Measurements from ENCODE around the gene BRF1.

The BRF1 gene

DNA sequence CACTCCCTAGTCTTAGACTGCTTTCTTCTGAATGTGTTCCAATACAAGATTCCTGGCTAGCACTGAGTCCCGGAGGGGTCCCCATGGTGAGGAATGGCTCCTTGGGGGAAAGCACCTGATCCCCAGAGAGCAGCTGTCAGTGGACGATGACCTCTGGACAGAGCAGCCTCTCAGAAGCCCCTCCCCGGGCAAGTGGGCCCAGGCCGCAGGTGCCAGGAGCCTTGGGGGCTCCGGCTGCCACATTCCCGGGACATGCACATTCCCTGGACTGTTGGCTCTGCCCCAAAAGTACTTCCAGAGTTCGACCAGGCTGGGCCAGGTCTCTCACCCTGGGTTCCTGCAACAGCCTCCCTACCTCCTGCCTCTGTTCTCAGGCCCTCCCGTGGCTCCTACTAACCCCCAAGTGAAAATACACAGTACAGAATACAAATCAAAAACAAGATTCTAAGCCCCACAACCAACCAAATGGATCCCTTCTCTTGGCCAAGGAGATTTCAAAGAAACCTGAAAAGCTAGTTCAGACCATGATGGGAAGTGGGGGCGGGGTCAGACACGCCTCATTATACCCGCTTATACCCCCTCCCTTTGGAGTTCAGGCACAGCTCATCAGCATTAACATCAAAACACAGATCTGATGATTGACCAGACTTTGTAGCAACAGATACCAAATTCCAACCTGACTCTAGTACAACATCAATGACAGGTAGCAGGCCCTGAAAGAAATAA is 75.8 kb downstream of the BRF1 start:
- no peak for ATAC-seq
- DNase-seq = no peak
- H3K4me1 Mint-ChIP-seq = no peaks in the 10 kb centered on the region
- no peak overlapping the region for H3K4me3 Mint-ChIP-seq
- H3K27me3 Mint-ChIP-seq = no peaks in the 10 kb centered on the region
- H3K9me3 Mint-ChIP-seq = no peaks in the 10 kb centered on the region
- no peak overlapping the region for H3K27ac Mint-ChIP-seq

DNA sequence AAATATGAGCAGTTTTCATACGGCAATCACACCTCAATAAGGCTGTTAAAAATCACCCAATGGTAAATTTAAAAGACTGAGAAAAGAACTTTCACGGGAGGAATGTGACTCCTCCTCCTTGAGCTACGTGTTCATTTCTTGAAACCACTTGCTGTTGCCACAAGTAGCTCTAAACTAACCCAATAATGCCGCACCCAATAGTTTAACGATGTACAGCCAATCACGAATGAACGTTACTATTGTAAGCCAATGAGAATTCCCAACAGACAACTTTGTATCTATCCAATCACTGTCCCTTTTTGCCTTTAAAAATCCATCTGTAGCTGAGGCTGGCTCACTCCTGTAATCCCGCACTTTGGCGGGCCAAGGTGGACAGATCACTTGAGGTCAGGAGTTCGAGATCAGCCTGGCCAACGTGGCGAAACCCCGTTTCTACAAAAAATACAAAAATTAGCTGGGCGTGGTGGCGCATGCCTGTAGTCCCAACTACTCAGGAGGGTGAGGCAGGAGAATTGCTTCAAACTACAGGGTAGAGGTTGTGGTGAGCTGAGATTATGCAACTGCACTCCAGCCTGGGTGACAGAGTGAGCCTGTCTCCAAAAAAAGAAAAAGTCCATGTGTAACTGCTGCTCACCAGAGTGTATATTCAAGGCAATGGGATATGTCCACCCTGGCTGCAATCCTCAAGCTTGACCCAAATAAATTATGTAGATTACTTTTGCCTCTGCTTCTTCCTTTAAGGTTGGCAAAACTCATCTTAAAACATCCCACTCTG is 76.8 kb downstream of the BRF1 start:
- H3K4me3 Mint-ChIP-seq = no peak overlapping the region
- ATAC-seq (no peak), DNase-seq (no peak)
- no peaks in the 10 kb centered on the region for H3K9me3 Mint-ChIP-seq
- no peaks in the 10 kb centered on the region for H3K4me1 Mint-ChIP-seq
- no peaks in the 10 kb centered on the region for H3K27me3 Mint-ChIP-seq
- no peak overlapping the region for H3K27ac Mint-ChIP-seq

DNA sequence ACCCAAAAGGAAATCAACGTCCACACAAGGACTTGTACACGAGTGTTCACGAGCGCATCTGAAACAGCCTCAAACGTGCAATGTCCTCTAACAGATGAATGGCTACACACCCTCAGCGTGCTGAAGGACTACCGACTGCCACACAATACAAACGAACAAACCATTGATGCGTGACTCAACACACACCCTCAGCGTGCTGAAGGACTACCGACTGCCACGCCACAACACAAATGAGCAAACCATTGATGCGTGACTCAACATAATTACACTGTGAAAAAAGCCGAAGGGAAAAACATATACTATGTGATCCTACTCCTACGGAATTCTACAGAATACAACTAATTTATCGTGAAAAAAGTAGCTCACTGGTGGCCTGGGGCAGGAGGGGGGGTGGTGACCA is 77.5 kb downstream of the BRF1 start:
- no peak overlapping the region for H3K4me3 Mint-ChIP-seq

DNA sequence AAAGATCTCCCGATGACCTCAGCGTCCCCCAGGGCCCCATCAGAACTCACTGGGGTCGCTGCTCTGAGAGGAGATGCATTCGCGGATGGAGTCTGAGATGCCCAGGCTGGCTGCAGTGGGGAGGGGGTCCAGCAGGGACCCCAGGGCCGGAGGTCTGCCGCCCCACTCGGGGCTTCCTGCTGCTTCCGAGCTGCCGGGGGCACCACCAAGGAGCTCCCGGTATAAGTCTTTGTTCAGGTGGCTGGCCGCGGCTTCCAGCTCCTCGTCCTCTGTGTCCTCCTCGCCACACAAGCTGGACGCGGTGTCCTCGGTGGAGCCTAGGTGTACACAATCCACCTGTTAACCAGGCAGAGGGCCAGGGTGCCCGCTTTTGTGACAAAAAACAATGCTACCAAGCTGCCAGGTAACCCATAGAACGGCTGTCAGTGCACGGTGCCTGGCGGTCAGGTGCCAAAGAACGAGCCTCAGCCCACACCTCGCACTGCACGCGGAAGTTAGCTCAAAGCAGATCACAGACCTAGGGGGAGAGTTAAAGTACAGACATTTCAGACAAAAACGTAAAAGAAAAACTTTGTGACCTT is 79.1 kb downstream of the BRF1 start:
- H3K4me1 Mint-ChIP-seq = no peaks in the 10 kb centered on the region
- no peaks in the 10 kb centered on the region for H3K27me3 Mint-ChIP-seq
- no peak overlapping the region for H3K27ac Mint-ChIP-seq
- ATAC-seq (no peak), DNase-seq (no peak)
- H3K9me3 Mint-ChIP-seq = no peaks in the 10 kb centered on the region
- no peak overlapping the region for H3K4me3 Mint-ChIP-seq

More for the DNA sequence above, 77.5 kb downstream of the BRF1 start:
- Mint-ChIP-seq H3K4me1 (no peaks in the 10 kb centered on the region), H3K27me3 (no peaks in the 10 kb centered on the region), H3K27ac (no peak overlapping the region), H3K9me3 (no peaks in the 10 kb centered on the region)
- ATAC-seq = no peak
- DNase-seq = no peak

DNA sequence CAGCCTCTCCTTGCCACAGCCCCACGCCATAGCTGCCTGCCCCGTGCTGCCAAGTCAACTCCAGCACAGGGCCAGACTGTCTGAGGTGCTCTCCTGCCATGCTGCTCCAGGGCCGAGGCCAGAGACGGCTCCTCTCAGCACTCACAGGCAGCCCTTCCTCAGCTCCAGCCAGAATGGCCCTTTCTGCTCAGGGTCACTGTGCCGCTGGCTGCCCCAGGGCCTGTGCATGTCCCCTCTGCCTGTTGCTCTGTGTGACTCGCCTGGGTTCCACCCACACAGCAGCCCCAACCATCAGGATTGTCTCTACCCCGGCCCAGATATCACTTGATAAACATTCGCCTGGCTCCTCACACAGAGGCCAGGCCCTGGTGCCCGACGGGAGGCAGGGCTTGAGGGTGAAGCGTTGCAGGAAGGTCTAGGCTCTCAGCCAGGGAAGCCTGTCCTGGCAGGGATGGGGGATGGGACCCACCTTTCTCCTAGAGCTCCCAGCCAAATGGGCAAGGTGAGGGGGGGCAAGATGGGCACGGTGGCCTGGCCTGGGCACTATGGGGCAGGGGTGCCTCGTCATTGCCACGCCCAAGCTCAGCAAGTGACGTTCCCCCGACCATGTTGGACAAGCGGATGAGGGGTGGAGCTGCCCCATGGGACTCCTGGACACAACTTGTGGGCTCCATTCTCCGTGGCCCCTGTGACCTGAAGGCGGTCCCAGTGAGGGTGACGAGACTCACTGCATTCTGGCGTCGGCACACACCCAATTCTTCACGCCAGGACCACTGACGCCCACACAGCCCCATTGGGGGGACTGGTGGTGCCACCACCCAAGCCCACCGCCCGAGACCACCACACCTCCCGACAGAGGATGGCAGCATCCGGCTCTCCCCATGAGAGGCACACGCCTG is 79.9 kb downstream of the BRF1 start:
- H3K4me3 Mint-ChIP-seq = no peak overlapping the region
- H3K4me1 Mint-ChIP-seq = no peaks in the 10 kb centered on the region
- ATAC-seq (no peak), DNase-seq (no peak)
- no peaks in the 10 kb centered on the region for H3K27me3 Mint-ChIP-seq
- no peaks in the 10 kb centered on the region for H3K9me3 Mint-ChIP-seq
- peak overlapping the region in 1 of 2 donors; percentile 42 for H3K27ac Mint-ChIP-seq

DNA sequence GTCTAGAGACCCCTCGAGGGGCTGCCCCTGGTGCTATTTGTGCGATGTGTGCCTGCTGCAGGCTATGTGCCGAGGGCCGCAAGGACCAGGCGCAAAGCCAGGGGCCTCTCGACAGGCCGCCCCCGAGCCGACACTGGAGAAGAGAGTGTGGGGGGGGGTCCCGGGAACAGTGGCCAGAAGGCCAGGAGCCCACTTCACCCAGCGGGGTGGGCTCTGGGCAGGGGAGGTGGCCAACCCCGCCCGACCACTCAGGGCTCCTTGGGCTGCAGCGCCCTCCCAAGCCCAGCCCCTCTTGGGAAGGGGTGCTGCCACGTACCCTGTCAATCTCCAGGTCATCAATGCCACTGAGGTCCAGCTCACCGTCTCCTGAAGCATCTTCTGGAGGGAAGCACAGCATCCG is 81.0 kb downstream of the BRF1 start:
- Mint-ChIP-seq H3K27ac (peak overlapping the region in 1 of 2 donors; percentile 19), H3K9me3 (no peaks in the 10 kb centered on the region), H3K27me3 (no peaks in the 10 kb centered on the region), H3K4me1 (no peaks in the 10 kb centered on the region), H3K4me3 (no peak overlapping the region)
- no peak for DNase-seq
- no peak for ATAC-seq

DNA sequence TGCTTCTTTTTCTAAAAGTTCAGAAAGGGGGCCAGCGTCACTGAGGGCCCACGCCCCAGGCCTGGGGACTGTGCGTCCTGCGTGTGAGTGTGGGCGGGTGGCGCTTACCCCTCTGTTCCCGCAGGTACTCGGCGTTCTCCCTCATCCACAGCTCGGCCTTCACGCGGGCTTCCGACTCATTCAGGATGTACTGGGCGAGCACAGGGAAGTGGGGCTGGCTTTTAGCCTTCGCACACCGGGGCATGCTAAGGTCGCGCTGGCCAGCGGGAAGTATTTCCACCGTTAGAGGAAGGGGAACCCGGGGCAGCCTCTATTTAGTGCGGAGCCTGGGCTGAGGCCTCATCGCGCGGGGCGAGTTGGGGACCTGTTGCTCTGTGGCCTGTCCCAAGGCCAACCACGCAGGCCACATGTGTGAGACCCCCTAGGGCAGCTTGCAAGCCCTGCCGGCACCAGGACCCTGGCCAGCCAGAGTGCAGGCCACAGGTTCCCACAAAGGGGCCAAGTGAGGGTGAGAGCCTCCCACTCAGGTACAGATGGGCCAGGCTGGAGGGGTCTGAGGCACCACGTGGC is 81.7 kb downstream of the BRF1 start:
- DNase-seq = no peak
- no peak overlapping the region for H3K27ac Mint-ChIP-seq
- no peak overlapping the region for H3K4me3 Mint-ChIP-seq
- ATAC-seq = no peak
- H3K27me3 Mint-ChIP-seq = no peaks in the 10 kb centered on the region
- no peaks in the 10 kb centered on the region for H3K9me3 Mint-ChIP-seq
- no peaks in the 10 kb centered on the region for H3K4me1 Mint-ChIP-seq

DNA sequence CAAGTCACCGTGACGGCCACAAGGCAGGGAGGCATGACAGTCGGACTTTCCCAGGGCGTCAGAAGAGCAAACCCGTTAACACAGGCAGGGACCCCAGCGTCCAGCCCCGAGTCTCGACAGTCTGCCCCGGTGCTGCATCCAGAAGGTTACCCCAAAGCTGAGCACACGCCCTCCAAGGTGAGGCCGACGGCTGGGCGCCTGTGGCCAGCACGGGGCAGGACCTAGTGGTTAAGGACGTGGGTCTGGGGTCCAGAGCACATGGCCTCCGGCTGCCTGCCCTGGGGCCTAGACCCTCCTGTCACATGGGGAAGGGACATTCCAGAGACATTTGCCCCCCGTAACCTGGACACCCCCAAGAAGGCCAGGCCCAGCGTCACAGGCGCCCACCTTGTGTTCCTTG is 82.2 kb downstream of the BRF1 start:
- Mint-ChIP-seq H3K9me3 (no peaks in the 10 kb centered on the region), H3K4me3 (no peak overlapping the region), H3K27me3 (no peaks in the 10 kb centered on the region), H3K27ac (no peak overlapping the region), H3K4me1 (no peaks in the 10 kb centered on the region)
- ATAC-seq (no peak), DNase-seq (no peak)

DNA sequence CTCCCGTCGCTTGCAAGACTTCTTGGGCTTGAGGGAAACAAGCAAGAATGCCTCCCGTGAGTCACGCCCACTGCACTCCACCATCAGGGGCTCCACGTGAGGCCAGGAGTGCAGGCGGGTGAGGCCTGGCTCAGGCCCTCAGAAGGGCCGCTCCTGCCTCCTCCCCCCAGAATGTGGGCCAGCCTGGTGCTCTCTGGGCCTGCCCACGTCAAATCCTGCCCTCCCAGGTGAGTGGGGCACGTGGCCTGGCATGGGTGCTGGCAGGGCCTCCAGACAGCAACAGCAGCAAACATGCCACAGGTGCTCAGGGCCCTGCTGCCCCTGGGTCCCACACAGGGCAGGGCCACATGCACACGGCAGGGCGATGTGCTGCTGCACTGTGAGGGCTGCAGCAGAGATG is 83.0 kb downstream of the BRF1 start:
- ATAC-seq = no peak
- Mint-ChIP-seq H3K9me3 (no peaks in the 10 kb centered on the region), H3K4me3 (no peak overlapping the region), H3K27ac (no peak overlapping the region), H3K4me1 (no peaks in the 10 kb centered on the region), H3K27me3 (no peaks in the 10 kb centered on the region)
- DNase-seq = no peak

DNA sequence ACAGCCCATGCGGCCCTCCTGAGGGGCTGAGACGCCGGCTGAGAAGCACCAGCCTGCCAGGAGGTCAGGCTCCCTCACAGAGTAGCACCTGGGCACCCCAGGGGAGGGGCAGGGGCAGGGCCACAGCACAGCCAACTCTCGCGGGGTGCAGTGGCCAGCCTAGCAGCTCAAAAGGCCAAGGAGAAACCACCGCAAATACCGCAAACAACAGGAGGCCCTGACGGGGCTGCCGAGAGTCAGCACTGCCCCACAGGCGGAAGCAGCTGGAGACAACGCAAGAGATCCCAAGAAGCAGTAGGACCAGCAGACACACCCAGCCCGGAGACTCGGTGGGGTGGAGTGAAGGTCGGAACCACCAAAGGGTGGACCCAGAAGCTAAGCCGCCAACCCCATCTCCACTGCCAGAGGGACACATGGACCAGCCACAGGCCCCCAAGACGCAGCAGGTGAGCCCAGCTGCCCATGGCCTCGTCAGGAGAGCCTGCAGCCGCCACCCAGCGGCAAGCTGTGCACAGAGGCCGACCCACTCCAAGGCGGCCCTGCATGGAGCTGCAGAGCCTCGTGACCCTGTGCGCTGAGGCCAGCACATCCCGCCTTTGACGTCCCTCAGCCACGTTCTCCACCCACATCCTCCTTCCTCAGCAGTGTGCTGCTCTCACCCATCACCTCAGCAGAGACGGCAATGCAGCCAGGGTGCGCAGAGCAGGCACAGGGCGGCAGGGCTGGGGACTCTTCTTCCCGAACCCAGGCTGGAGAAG is 84.1 kb downstream of the BRF1 start:
- no peaks in the 10 kb centered on the region for H3K9me3 Mint-ChIP-seq
- no peaks in the 10 kb centered on the region for H3K4me1 Mint-ChIP-seq
- peak overlapping the region in 1 of 2 donors; percentile 54 for H3K27ac Mint-ChIP-seq
- ATAC-seq (no peak), DNase-seq (no peak)
- no peaks in the 10 kb centered on the region for H3K27me3 Mint-ChIP-seq
- no peak overlapping the region for H3K4me3 Mint-ChIP-seq

DNA sequence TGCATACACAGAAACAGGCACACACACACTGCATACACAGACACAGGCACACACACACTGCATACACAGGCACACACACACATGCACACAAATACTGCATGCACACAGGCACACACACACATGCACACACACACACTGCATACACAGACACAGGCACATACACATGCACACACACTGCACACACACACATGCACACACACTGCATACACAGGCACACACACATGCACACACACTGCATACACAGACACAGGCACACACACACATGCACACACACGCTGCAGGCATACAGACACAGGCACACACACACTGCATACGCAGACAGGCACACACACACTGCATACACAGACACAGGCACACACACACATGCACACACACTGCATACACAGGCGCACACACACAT is 85.2 kb downstream of the BRF1 start:
- ATAC-seq = no peak
- H3K27me3 Mint-ChIP-seq = no peaks in the 10 kb centered on the region
- H3K9me3 Mint-ChIP-seq = no peaks in the 10 kb centered on the region
- no peak overlapping the region for H3K4me3 Mint-ChIP-seq
- no peak for DNase-seq
- no peaks in the 10 kb centered on the region for H3K4me1 Mint-ChIP-seq
- H3K27ac Mint-ChIP-seq = no peak overlapping the region

DNA sequence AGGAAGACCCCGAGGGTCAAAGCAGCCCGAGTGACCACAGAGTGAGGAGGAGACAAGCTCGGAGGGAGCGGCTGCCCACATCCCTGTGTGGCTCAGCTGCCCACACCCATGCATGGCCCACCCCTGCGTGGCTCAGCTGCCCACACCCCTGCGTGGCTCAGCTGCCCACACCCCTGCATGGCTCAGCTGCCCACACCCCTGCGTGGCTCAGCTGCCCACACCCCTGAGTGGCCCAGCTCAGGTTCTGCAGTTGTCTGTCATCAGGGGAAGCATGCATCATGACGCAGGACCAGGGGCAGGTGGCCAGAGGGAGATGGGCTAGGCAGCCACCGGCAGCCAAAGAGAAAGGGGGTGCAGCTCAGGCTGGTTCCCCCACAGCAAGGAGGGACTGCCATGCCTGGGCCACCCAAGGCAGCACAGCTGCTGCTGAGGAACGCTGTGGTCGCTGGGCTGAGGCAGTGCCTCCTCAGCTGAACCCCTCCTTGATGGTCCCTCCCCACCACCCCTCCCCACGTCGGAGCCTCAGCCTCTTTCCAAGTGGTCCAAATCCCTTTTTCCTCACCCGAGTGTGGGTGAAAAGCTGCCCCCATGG is 86.4 kb downstream of the BRF1 start:
- Mint-ChIP-seq H3K4me3 (no peak overlapping the region), H3K9me3 (no peaks in the 10 kb centered on the region), H3K27ac (no peak overlapping the region), H3K4me1 (no peaks in the 10 kb centered on the region), H3K27me3 (no peaks in the 10 kb centered on the region)
- no peak for DNase-seq
- no peak for ATAC-seq

DNA sequence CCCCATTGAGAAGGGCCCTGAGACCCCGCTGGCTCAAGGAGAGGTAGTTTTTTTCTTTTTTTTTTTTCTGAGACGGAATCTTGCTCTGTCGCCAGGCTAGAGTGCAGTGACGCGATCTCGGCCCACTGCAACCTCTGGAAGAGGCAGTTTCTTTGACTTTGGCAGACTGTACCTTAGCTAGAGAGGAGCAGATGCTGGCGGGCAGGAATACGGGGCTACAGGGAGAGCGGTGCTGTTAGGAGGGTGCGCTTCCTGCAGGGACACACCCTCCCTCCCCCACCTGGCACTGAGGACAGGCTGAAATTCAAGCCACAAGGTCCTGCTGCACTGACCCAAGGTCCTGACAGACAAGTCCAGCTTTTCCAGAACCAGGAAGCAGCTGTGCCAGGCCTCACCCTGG is 87.4 kb downstream of the BRF1 start:
- ATAC-seq (no peak), DNase-seq (no peak)
- no peaks in the 10 kb centered on the region for H3K27me3 Mint-ChIP-seq
- no peak overlapping the region for H3K27ac Mint-ChIP-seq
- no peaks in the 10 kb centered on the region for H3K4me1 Mint-ChIP-seq
- H3K4me3 Mint-ChIP-seq = no peak overlapping the region
- H3K9me3 Mint-ChIP-seq = no peaks in the 10 kb centered on the region

DNA sequence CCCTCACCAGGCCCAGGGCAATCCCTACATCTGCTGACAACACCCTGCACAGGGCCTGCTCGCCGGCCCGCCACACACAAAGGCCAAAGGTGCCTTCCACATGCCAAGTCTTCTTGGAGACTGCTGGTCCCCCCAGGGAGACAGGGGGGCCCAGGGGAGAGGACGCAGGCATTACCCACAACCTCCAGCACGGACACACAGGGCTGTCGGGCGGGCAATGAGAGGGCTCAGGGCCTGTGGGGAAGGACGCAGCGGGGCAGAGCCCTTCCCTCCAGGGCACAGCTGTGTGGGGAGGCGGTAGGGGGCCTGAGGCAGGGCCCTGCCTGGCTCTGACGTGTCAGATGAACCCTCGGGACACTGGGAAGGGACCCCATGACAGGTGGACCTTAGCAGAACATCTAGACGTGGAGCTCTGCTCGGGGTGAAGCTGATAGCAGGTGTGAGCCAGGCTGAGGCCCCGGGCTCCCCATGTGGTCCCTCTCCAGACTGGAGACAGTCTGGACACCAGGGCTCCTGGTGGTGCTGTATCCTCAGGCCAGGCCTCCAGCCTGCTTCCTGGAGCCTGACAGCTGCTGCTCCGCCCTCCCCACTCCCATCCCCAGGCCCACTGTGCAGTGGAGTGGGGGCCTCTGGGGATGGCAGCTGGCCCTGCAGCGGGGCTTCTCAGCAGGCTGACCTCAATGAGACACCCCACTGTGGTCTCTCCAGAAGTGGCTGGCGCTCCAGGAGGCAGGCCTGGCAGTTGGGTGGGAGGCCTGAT is 88.1 kb downstream of the BRF1 start:
- no peak overlapping the region for H3K27ac Mint-ChIP-seq
- no peak overlapping the region for H3K4me3 Mint-ChIP-seq
- H3K9me3 Mint-ChIP-seq = no peaks in the 10 kb centered on the region
- H3K4me1 Mint-ChIP-seq = no peaks in the 10 kb centered on the region
- H3K27me3 Mint-ChIP-seq = no peaks in the 10 kb centered on the region
- ATAC-seq = no peak
- DNase-seq = no peak

Data from stimulated activated naive CD8-positive, alpha-beta T cell treated with anti-CD3 and anti-CD28 coated beads, Interleukin-15, amount 100 ng/mL, for 72 hours (primary cell).